22Rv1 (cell line): ENCODE results near the gene TCF12.

Source experiments
- H3K27ac ChIP-seq: fragments of 450-650 bp; 2 replicates; pipeline ENCODE4 v1.5.1; 2017
- ZFX ChIP-seq: fragments of 450-650 bp; IDR thresholded peaks from 2 replicates; pipeline ENCODE4 v1.6.1; 2017; ENCODE audit warnings: antibody characterized with exemption, borderline replicate concordance
- TF ChIP-seq, protein P1 (sequence below): fragments of 450-650 bp; IDR thresholded peaks from 2 replicates; pipeline ENCODE4 v1.5.1; 2017; ENCODE audit warnings: mild to moderate bottlenecking

Gene TCF12

DNA sequence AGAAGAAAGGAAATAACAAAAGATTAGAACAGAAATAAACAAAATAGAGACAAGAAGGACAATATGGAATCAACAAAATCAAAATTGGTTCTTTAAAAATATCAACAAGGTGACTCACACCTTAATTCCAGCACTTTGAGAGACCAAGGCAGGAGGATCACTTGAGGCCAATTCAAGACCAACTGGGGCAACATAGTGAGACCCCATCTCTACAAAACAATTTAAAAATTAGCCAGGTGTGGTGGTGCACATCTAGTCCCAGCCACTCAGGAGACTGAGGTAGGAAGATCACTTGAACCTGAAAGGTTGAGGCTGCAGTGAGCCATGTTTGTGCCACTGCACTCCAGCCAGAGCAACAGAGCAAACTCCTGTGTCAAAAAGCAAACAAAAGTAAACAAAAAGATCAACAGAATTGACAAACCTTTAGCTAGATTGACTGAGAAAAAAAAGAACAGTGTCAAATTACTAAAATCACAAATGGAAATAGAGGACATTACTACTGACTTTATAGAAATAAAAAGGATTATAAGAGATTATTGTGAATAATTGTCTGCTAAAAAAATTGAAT lies 267.1 kb downstream of the TCF12 start:
- TF ChIP-seq ZFX: no peak
- TF ChIP-seq, protein P1, sequence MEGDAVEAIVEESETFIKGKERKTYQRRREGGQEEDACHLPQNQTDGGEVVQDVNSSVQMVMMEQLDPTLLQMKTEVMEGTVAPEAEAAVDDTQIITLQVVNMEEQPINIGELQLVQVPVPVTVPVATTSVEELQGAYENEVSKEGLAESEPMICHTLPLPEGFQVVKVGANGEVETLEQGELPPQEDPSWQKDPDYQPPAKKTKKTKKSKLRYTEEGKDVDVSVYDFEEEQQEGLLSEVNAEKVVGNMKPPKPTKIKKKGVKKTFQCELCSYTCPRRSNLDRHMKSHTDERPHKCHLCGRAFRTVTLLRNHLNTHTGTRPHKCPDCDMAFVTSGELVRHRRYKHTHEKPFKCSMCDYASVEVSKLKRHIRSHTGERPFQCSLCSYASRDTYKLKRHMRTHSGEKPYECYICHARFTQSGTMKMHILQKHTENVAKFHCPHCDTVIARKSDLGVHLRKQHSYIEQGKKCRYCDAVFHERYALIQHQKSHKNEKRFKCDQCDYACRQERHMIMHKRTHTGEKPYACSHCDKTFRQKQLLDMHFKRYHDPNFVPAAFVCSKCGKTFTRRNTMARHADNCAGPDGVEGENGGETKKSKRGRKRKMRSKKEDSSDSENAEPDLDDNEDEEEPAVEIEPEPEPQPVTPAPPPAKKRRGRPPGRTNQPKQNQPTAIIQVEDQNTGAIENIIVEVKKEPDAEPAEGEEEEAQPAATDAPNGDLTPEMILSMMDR: no peak
- H3K27ac ChIP-seq: no peak overlapping the region

DNA sequence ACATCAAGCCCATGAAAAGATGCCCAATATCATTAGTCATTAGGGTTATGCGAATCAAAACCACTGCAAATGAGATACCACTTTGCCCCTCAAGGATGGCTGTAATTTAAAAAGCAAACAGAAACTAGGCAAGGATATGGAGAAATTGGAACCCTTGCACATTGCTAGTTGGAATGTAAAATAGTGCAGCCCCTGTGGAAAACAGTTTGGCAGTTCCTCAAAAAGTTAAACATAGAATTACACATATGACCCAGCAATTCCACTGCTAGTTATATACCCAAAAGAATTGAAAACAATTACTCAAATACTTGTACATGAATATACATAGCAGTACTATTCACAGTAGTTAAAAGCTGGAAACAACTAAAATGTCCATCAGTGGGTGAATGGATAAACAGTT lies 271.0 kb downstream of the TCF12 start:
- H3K27ac ChIP-seq: no peak overlapping the region
- TF ChIP-seq, protein P1: no peak
- no peak for TF ChIP-seq ZFX

DNA sequence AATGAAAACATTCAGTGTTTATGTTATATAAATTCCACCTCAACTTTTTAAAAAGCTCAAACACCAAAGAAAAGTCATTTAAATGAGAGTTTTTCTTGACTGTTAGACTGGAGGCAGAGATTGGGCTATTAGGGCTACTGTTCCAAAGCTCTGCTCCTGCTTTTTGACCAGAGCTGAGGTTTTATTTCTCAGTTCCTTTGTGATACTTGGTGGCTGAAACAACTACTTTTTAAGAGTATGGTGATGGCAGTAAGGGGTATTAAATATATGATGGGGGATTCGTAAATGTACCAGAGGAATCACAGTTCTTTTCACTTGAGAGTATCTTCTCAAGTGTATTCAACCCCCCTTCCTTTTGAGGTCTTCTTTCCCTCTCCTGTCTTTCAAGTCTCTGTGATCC lies 271.8 kb downstream of the TCF12 start:
- H3K27ac ChIP-seq: no peak overlapping the region
- TF ChIP-seq, protein P1: no peak
- no peak for TF ChIP-seq ZFX

DNA sequence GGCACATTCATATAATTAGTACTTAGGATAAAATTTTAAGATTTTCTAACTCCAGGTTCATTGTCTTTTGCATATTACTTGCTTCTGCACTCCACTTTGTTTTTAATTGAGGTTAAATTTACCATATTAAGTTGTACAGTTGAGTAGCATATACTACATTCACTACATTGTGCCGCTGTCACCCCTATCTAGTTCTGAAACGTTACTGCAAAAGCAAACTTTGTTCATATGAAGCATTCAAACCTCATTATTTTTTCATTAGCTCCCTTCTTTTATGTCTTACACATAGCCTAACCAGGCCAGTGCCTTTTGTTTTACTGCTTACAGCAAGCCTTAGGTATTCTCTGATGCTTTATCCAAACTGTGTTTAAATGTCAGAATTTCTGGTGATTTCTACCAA lies 274.7 kb downstream of the TCF12 start:
- TF ChIP-seq, protein P1: no peak
- no peak for TF ChIP-seq ZFX
- no peak overlapping the region for H3K27ac ChIP-seq

DNA sequence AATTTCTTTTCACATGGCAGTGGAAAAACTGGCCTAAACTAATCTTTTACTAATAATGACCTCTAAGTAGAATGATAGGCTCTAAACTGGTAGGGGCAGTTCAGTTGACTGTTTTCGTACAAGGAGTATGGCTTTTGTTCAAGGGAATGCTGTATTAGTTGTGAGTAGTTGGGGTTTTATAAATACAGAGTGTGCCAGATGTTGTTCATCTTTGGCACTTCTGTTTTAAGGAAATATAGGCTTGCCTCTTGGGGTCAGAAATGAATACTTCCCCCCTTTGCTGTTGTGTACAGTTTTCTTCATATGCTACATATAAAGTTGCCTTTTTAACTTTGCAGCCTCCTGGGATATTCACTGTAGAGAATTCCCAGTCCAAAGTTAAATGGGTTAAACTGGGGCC lies 276.9 kb downstream of the TCF12 start:
- no peak overlapping the region for H3K27ac ChIP-seq

DNA sequence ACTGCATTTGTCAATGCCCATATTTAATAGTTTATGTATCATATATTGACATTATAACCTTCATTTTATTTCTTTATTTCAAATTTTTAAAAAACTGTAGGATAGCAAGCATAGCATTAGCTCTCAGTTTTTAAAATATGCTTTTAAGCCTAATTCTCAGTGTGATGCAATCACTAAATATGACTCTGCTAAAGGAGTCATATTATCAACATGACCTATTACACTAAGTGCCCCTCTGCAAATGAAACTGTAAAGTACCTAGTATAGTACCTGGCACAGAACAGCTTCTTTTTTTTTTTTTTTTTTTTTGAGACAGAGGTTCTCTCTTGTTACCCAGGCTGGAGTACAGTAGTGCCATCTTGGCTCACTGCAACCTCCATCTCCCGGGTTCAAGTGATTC lies 278.4 kb downstream of the TCF12 start:
- no peak overlapping the region for H3K27ac ChIP-seq
- TF ChIP-seq ZFX: no peak
- TF ChIP-seq, protein P1: no peak

More for the DNA sequence above, 276.9 kb downstream of the TCF12 start:
- TF ChIP-seq, protein P1: no peak
- TF ChIP-seq ZFX: no peak

DNA sequence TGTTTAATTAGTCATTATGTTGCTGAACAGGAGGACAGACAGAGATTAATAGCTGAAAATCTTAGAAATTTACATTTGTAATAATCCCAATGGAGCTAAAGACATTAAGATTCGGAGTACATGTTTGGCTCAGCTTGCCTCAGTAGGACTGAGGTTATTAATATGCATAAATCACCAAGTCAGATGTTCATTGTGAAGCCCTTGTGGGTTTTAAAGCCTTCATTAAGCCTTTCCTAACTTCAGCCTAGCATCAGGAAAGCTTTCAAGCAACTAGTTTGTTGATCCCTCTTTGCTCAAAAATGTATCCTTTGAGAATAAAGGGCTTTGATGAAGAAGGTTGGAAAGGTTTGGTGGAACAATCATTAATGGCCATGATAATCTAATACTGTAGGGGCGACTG lies 279.7 kb downstream of the TCF12 start:
- TF ChIP-seq ZFX: no peak
- TF ChIP-seq, protein P1: no peak
- H3K27ac ChIP-seq: no peak overlapping the region
